Fibroblast of skin of back (primary cell): ENCODE data around the gene NXNL2.

Experiments
- DNase-seq: peaks from one replicate; pipeline ENCODE4 v3.0.0-alpha.2; 2013

NXNL2 gene

GRCh38 chr9:88531920-88532698, 2.9 kb upstream of the NXNL2 start:
- DNase-seq, result peak; percentile 13

GRCh38 chr9:88533951-88534455, 975 bp upstream of the NXNL2 start:
- DNase-seq, result no peak

DNA sequence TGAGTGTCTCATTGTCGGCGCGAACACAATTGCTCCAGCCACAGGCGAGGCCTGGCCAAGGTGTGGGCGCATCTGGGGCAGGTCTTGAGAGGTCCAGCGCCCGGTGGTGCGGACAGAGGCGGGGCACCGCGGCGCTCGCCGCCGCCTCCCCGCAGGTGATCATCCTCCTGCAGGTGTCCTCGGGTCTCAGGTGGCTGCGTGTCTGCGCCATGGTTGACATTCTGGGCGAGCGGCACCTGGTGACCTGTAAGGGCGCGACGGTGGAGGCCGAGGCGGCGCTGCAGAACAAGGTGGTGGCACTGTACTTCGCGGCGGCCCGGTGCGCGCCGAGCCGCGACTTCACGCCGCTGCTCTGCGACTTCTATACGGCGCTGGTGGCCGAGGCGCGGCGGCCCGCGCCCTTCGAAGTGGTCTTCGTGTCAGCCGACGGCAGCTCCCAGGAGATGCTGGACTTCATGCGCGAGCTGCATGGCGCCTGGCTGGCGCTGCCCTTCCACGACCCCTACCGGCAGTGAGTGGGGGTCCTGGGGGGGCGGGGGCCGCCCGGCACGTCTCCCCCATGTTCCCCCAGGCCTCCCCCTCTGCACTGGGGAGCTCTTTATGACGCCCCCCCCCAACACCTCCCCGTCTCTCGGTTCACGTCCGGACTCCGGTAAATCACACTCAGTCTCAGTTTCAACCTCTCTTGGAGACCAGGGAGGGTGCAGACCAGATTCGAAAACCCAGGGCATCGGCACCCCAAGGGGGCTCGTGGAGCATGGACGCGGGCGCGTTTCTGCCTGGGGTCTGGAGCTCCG, 446 bp downstream of the NXNL2 start:
- DNase-seq, result no peak

- peak; percentile 20 for DNase-seq
These were observed 996 bp downstream of the NXNL2 start for GRCh38 chr9:88536023-88536324.

GRCh38 chr9:88536951-88537760, 2.2 kb downstream of the NXNL2 start:
- no peak for DNase-seq

DNA sequence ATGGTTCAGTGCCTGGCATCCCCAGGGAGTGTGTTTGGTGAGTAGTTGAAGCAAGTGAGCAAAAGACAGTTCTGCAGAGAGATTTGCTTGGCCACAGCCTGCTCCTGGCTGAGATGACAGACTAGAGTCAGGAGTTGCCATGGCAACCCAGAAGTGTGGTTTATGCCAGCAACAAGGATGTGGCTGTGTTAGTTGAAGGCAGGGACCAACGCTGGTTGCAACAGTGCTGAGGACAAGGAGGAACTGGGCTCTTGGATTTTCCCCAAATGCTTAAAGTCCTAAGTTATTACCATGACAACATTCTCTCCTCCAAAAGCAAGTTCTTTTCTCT, 2.7 kb downstream of the NXNL2 start:
- peak; percentile 87 for DNase-seq

GRCh38 chr9:88538311-88539085, 3.5 kb downstream of the NXNL2 start:
- no peak for DNase-seq

- no peak for DNase-seq
These were observed 4.3 kb downstream of the NXNL2 start for GRCh38 chr9:88539246-88539645.

DNA sequence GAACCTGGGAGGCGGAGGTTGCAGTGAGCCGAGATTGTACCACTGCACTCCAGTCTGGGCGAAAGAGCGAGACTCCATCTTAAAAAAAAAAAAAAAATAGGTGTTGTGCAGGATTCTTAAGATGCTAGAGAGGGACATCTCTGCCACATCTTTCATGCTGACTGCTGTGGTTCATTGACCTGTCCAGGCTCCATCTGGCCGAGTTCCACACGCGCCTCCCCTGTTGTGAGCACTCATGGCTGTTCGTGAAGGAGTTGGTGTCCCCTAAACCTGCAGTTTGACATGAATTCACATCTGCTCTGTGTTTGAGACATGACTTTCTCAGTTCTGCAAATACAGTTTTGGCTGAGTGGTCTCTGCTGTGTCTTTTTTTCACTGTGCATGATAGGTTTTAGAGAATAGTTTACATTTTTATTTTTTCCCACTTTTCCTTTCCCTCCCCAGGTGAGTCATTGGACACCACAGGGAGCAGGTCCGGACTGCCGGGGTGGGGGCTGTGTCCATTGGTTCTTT, 5.3 kb downstream of the NXNL2 start:
- no peak for DNase-seq

GRCh38 chr9:88544245-88544644, 9.3 kb downstream of the NXNL2 start:
- DNase-seq, result no peak

- DNase-seq, result no peak
These were observed 16.7 kb downstream of the NXNL2 start for GRCh38 chr9:88551546-88552137.

DNA sequence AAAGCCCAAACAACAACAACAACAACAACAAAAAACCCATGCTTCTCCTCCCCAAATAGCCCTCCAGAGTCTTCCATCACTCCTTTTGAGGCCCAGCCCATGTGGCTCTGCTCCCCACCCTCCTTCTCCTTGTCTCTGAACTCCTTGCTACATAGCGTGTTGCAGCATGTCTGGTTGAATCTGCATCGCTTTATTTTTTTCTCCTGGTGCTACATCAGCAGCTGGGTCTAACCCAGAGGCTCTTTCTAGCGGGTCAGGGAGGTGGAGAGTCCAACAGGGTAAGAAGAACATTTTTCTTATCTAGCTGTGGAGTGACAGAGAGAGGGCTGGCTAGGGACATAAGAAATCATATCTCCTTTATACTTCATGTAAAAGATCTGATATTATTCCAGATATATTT, 18.4 kb downstream of the NXNL2 start:
- no peak for DNase-seq

DNA sequence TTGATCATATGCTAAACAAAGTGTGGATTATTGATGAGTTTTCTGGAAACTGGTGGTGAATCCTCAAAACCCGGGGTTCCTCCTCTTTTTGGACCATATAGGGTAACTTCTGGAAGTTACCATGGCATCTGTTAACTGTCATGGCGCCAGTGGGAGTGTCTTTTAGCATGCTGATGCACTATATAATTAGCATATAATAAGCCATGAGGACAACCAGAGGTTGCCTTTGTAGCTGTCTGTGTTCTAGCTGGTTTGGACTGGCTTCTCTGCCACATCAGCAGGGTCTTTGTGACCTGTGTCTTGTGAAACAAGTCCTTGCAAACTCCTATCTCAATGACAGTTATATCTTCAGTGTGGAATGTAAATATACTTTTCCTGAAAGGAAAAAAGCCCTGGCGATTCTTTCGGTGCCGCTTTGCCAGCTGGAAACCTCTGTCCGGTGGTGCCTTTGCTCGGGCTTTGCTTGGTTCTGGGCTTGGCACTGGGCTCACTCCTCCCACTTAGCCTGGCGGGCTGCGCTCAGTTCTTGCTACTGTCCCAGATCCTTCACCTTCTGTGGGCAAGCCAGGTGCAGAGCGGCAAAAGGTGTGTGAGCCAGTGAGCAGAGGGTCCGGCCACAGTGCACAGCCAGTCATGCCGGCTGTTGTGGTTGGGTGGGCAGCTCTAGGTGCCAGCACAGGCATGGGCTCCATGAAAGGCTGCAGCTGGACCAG, 20.4 kb downstream of the NXNL2 start:
- no peak for DNase-seq

- DNase-seq, result no peak
These were observed 24.7 kb downstream of the NXNL2 start for GRCh38 chr9:88559661-88560060.

DNA sequence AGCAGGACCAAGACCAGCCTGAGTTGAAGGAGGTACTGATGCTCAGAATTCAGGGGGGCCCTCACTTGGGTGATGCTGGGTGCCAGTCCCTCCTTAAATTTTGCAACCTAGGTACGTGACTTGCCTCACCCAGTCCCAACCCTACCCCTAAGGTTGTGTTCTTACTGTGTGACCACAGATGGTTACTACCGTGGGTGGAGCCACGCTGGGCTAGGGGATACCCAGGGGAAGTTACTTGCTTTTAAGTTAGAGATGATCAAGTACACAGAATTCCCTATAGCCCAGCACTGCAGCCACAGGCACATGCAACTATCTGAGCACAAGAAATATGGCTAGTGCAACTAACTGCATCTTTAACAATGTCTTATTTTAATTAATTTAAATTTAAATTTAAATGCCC, 32.9 kb downstream of the NXNL2 start:
- no peak for DNase-seq

- DNase-seq, result no peak
These were observed 36.4 kb downstream of the NXNL2 start for GRCh38 chr9:88571419-88571818.

- DNase-seq, result no peak
These were observed 37.7 kb downstream of the NXNL2 start for GRCh38 chr9:88572684-88573083.

GRCh38 chr9:88574953-88575352, 40.0 kb downstream of the NXNL2 start:
- DNase-seq, result peak; percentile 18

DNA sequence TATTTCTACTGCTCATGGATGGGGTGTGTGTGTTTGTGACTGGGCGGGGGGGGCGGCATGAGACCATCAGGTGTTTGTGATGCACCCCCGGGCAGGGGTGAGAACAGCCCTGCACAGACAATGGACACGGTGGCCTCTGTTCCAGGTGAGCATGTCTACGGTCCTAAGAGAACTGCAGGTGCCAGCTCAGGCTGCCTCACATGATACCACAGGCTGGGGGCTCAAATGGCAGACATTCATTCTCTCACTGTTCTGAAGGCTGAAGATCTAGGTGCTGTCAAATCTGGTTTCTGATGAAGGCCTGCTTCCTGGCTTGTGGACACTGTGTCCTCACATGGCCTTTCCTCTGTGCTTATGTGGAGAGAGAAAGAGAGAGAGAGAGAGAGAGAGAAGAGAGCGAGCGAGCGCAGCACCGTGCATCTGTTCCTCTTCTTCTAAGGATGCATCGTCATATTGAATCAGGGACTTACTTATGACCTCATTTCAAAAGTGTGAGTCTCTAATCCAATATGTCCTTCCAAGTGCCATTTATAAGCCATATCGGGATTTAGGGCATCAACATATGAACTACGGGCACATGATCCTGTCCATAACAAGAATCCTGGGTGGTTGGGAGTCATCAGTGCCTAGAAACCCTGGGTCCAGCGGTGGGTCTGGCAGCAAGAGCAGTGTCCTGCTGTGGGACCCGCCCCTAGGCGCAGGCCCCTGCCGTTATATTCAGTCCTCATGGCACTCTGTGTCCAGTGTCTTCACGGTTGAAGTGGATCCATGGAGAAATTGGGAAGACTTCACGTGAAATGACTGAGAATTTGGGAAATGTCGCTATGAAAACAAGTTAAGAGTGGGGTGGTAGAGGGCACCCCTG, 42.5 kb downstream of the NXNL2 start:
- DNase-seq, result no peak
